GM12878 (cell line): ENCODE measurements around the gene FAM89A. TPM values are rescaled to one million over a fixed set of nuclear protein-coding genes. Genes with fewer than 3 reads are reported as not detected.
"Not testable (repeated sequence)": the region's sequence is repeated elsewhere in the genome, so short reads cannot be mapped to it uniquely, and the experiment has no call there.

Source experiments
- ATAC-seq: fragments of 200-7000 bp; cut with Tn5 transposase; 3 replicates; pipeline ENCODE4 v1.9.1; 2020; ENCODE audit warnings: mild to moderate bottlenecking, moderate library complexity
- BruUV-seq: library from RNA; stranded (reverse); fragments of 400-500 nt; replicated peaks from 2 replicates; lab custom pipeline; 2021; lab: Mats Ljungman, UMichigan
- CTCF ChIA-PET: fragments of 300-600 bp; sonication (Branson Sonifier 250); formaldehyde crosslinking; extraction: SDS; loops from one replicate; lab custom pipeline; 2021; ENCODE audit warnings: inconsistent platforms; lab: Yijun Ruan, JAX
- POLR2A ChIA-PET: fragments of 350-600 bp; formaldehyde crosslinking; extraction: SDS; loops from one replicate; lab custom pipeline; 2021; ENCODE audit warnings: inconsistent platforms; lab: Charles Lee
- RAD21 ChIA-PET: fragments of 300-600 bp; sonication (Branson Sonifier 250); formaldehyde crosslinking; loops from one replicate; lab custom pipeline; 2023; ENCODE audit warnings: antibody characterized with exemption; ENCODE audit not compliant: unreplicated experiment; lab: Charles Lee
- SMC1A ChIA-PET: fragments of 300-600 bp; sonication (Branson Sonifier 250); formaldehyde crosslinking; loops from one replicate; lab custom pipeline; 2023; ENCODE audit not compliant: unreplicated experiment, uncharacterized antibody; lab: Charles Lee
- DNase-seq: peaks from one replicate; pipeline ENCODE4 v3.0.0-alpha.2; 2011; ENCODE audit warnings: low read depth, low spot score
- FAIRE-seq: peaks from 3 replicates; lab custom pipeline; 2011; peaks lifted over from hg19 to GRCh38; lab: Jason Lieb, UNC
- H2AFZ ChIP-seq: 2 replicates; pipeline ENCODE4 v1.6.0; 2011; ENCODE audit warnings: low read depth, low read length, control low read depth; ENCODE audit not compliant: control insufficient read depth
- H3K27ac ChIP-seq: 2 replicates; pipeline ENCODE4 v1.5.1; 2011; ENCODE audit warnings: control low read depth; ENCODE audit not compliant: control insufficient read depth, insufficient read depth
- H3K27me3 ChIP-seq, 2 experiments: replicated peaks in 1 of 2; 2 replicates each; pipeline versions ENCODE4 v1.6.0 to v1.6.1; 2011; ENCODE audit warnings: low read length in 1 of 2; ENCODE audit not compliant: control insufficient read depth in 2 of 2, insufficient read depth in 2 of 2
- H3K36me3 ChIP-seq, 2 experiments: 2 replicates each; pipeline ENCODE4 v1.5.1; 2011; ENCODE audit warnings: low read length in 1 of 2; ENCODE audit not compliant: control insufficient read depth in 2 of 2, insufficient read depth in 2 of 2
- H3K4me1 ChIP-seq: 2 replicates; pipeline ENCODE4 v1.6.1; 2011; ENCODE audit warnings: mild to moderate bottlenecking, low read length, moderate library complexity, mixed read lengths; ENCODE audit not compliant: control insufficient read depth, insufficient read depth
- H3K4me2 ChIP-seq: 2 replicates; pipeline ENCODE4 v1.6.0; 2011; ENCODE audit warnings: control low read depth; ENCODE audit not compliant: control insufficient read depth, insufficient read depth
- H3K4me3 ChIP-seq: fragments of 200-600 bp; sonication (generic); 2 replicates; pipeline ENCODE4 v1.5.1; 2016
- H3K79me2 ChIP-seq: 2 replicates; pipeline ENCODE4 v1.6.0; 2011; ENCODE audit warnings: low read length; ENCODE audit not compliant: control insufficient read depth, insufficient read depth
- H3K9ac ChIP-seq: 2 replicates; pipeline ENCODE4 v1.8.0; 2011; ENCODE audit warnings: low read length, control low read depth, mixed read lengths; ENCODE audit not compliant: control insufficient read depth, insufficient read depth
- H3K9me3 ChIP-seq: replicated peaks from 3 replicates; pipeline ENCODE4 v1.5.1; 2011; ENCODE audit warnings: mild to moderate bottlenecking, low read length; ENCODE audit not compliant: control insufficient read depth, insufficient read depth
- H4K20me1 ChIP-seq: 2 replicates; pipeline ENCODE4 v1.6.0; 2011; ENCODE audit not compliant: control insufficient read depth, insufficient read depth
- CEBPZ ChIP-seq: fragments of 150-350 bp; IDR thresholded peaks from 2 replicates; pipeline ENCODE4 v1.6.1; 2016; ENCODE audit warnings: low read depth, low read length
- IRF5 ChIP-seq: fragments of 450-650 bp; IDR thresholded peaks from 2 replicates; pipeline ENCODE4 v1.6.1; 2017; ENCODE audit warnings: borderline replicate concordance
- MEF2A ChIP-seq: IDR thresholded peaks from 2 replicates; pipeline ENCODE4 v1.6.1; 2011; ENCODE audit warnings: low read depth, mild to moderate bottlenecking, low read length, moderate library complexity; ENCODE audit not compliant: insufficient read depth
- RELA ChIP-seq: fragments of 450-650 bp; IDR thresholded peaks from 2 replicates; pipeline ENCODE4 v1.8.0; 2014; ENCODE audit warnings: borderline replicate concordance; ENCODE audit not compliant: partially characterized antibody
- TCF12 ChIP-seq: IDR thresholded peaks from 2 replicates; pipeline ENCODE4 v1.6.1; 2011; ENCODE audit warnings: low read depth, mild to moderate bottlenecking, low read length
- ZNF274 ChIP-seq: IDR thresholded peaks from one replicate; pipeline ENCODE4 v1.8.0; 2011; ENCODE audit not compliant: insufficient read length, insufficient read depth
- WGBS: methylation state at CpG from one replicate; pipeline ENCODE4 v1.1.6; 2016; ENCODE audit warnings: low lambda C conversion rate; ENCODE audit not compliant: insufficient replicate concordance, insufficient coverage; ENCODE audit errors: missing lambda C conversion rate; 5-methylcytosine and 5-hydroxymethylcytosine counted together
- in situ Hi-C: fragments of 300-500 bp; cut with MboI; formaldehyde crosslinking; loops from 9 replicates; pipeline ENCODE4 v1.14.3; 2018; ENCODE audit warnings: mixed read lengths
- intact Hi-C: fragments of 100-400 bp; cut with micrococcal nuclease; formaldehyde crosslinking; loops from one replicate; pipeline ENCODE4 v1.14.2; 2022; ENCODE audit not compliant: unreplicated experiment
- polyA plus RNA-seq, 11 experiments: library from polyadenylated mRNA; depleted of rRNA in 4 of 11; unstranded in 6 of 11; stranded (reverse) in 5 of 11; fragments of >200 nt; fragmentation: Nextera tagmentation in 4 of 11; fragmentation: Illumina TruSeq in 1 of 11; extraction: Ambion mirVana in 4 of 11; extraction: Trizol in 1 of 11; gene quantifications; 1 replicate in 1 of 11; 2 replicates in 10 of 11; pipeline versions ENCODE4 v1.2.1 to v1.2.3, GENCODE V29; 2011 to 2016; ENCODE audit warnings: inconsistent platforms in 2 of 11, missing spikeins in 2 of 11, low read depth in 1 of 11
- total RNA-seq, 4 experiments: library from RNA; depleted of rRNA in 3 of 4; stranded (reverse); fragments of >200 nt in 3 of 4; fragmentation: Illumina TruSeq in 1 of 4; extraction: Trizol in 1 of 4; gene quantifications; 2 replicates each; pipeline versions ENCODE4 v1.2.1 to v1.2.3, GENCODE V29; 2013 to 2021
- TF ChIP-seq, protein P1 (sequence below): fragments of 450-650 bp; IDR thresholded peaks from 2 replicates; pipeline ENCODE4 v1.6.1; 2018; ENCODE audit warnings: borderline replicate concordance, mild to moderate bottlenecking; ENCODE audit not compliant: partially characterized antibody

The FAM89A gene
- total and polyA plus RNA-seq, 10 of the 15 experiments (the other 5 are each of a cell fraction or from before 2014, with no cell fraction given): 0.06 to 0.72 (median 0.14) TPM; not detected in 4

DNA sequence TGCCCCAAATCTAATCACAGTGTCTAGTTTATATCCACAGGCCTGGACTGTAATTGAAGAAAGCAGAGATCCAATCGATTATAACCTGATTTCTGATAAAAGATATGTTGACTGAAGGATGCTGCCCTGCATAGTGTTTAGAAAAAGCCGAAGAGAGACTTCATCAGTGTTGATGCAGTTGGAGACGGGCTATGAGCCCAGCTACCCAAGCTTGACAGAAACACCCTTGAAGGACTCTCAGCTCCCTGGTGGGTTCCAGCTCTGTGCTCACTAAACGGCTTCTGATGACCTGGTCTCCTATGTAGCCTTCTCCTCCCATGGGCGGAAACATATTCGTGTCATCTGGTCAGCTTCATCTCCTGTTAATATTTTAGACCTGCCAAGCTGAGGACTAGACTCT is 10.2 kb downstream of the FAM89A start (continued):
- TF ChIP-seq TCF12: no peak
- TF ChIP-seq, protein P1, sequence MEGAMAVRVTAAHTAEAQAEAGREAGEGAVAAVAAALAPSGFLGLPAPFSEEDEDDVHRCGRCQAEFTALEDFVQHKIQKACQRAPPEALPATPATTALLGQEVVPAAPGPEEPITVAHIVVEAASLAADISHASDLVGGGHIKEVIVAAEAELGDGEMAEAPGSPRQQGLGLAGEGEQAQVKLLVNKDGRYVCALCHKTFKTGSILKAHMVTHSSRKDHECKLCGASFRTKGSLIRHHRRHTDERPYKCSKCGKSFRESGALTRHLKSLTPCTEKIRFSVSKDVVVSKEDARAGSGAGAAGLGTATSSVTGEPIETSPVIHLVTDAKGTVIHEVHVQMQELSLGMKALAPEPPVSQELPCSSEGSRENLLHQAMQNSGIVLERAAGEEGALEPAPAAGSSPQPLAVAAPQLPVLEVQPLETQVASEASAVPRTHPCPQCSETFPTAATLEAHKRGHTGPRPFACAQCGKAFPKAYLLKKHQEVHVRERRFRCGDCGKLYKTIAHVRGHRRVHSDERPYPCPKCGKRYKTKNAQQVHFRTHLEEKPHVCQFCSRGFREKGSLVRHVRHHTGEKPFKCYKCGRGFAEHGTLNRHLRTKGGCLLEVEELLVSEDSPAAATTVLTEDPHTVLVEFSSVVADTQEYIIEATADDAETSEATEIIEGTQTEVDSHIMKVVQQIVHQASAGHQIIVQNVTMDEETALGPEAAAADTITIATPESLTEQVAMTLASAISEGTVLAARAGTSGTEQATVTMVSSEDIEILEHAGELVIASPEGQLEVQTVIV: no peak
- no peak for TF ChIP-seq MEF2A
- TF ChIP-seq IRF5: no peak
- no peak for TF ChIP-seq ZNF274
- no peak for TF ChIP-seq CEBPZ
- TF ChIP-seq RELA: no peak

- H3K9ac ChIP-seq, RAD21 ChIA-PET, H4K20me1 ChIP-seq, FAIRE-seq, intact Hi-C loops, H2AFZ ChIP-seq, H3K79me2 ChIP-seq, H3K4me1 ChIP-seq, DNase-seq, in situ Hi-C loops, H3K4me3 ChIP-seq, H3K36me3 ChIP-seq, ATAC-seq, H3K27ac ChIP-seq, H3K9me3 ChIP-seq, SMC1A ChIA-PET, H3K27me3 ChIP-seq, POLR2A ChIA-PET, CTCF ChIA-PET, H3K4me2 ChIP-seq, BruUV-seq: not testable (repeated sequence)
- 6% methylated on average over 2 of the region's 4 CpGs for WGBS
Measured at GRCh38 chr1:231029247-231029646, 10.8 kb downstream of the FAM89A start.
